Astrocyte (in vitro differentiated cells and primary cell): Measurements from ENCODE around the gene ZNF385C.

Experiments
- CTCF ChIP-seq: IDR thresholded peaks from 2 replicates; pipeline ENCODE4 v1.5.1; 2011; ENCODE audit warnings: low read depth, mild to moderate bottlenecking, inconsistent platforms, low read length, moderate library complexity; ENCODE audit not compliant: insufficient read depth
- EZH2 ChIP-seq: IDR thresholded peaks from 2 replicates; pipeline ENCODE4 v1.6.1; 2012; ENCODE audit warnings: mild to moderate bottlenecking, low read length, inconsistent platforms; ENCODE audit not compliant: insufficient read depth

- TF ChIP-seq CTCF (no peak), EZH2 (no peak)
Observed at GRCh38 chr17:42058063-42058462, 40.2 kb downstream of the ZNF385C start.
